Erythroblast (primary cell): ENCODE data around the gene CAMK2A.
"Not testable (repeated sequence)": the region's sequence is repeated elsewhere in the genome, so short reads cannot be mapped to it uniquely, and the experiment has no call there.

Experiments
- DNase-seq, 2 experiments: peaks; one replicate each; lab custom pipeline; 2025; lab: John Stamatoyannopoulos, UW
- GATA1 ChIP-seq: IDR thresholded peaks from 2 replicates; pipeline ENCODE4 v1.6.1; 2011; ENCODE audit warnings: low read depth, mild to moderate bottlenecking, control low read depth, low read length, moderate library complexity
- POLR2A ChIP-seq: IDR thresholded peaks from 2 replicates; pipeline ENCODE4 v1.6.1; 2011; ENCODE audit warnings: mild to moderate bottlenecking, low read length

Gene CAMK2A

DNA sequence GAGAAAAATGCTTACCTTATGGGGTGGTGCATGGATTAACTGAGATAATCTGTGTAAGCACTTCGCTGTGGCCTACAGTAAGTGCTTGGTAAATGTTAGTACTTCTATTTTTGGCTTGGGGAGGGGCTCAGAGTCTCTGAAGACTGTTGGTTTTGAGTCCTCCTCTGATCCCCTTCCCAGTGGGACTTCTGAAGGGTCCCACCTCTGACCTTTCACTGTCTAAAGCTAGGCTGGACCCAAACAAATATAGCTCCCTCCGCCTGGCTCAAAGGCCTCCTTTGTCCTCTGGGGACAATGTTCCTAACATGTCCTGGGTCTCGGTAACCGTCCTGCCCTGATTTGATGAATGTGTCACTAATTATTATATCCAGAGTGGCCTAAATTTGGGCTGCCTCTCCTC lies 34.8 kb downstream of the CAMK2A start:
- TF ChIP-seq POLR2A = no peak
- TF ChIP-seq GATA1 = no peak
- DNase-seq = no peak

DNA sequence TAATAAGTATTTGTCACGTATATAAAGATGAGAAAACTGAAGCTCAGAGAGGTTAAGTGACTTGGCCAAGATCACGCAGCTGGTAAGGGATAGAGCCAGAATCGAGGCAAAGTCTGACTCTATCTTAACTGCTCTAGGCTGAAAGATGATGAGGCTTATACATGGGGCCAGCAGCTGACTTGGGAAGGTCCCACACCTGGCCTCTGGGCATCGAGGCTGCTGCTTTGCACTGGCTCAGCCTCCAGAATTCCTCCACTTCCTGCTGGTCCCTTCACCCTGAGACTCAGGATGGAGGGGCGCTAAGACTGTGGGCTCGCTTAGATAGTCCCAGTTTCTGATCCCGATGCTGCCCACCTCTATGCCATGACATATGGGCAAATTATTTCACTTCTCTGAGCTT lies 35.2 kb downstream of the CAMK2A start:
- DNase-seq = no peak
- TF ChIP-seq GATA1 (no peak), POLR2A (no peak)

GRCh38 chr5:150253416-150254208 lies 36.0 kb downstream of the CAMK2A start:
- no peak for DNase-seq
- TF ChIP-seq POLR2A (no peak), GATA1 (no peak)

GRCh38 chr5:150252489-150252888 lies 37.1 kb downstream of the CAMK2A start:
- no peak for DNase-seq
- TF ChIP-seq POLR2A (no peak), GATA1 (no peak)

GRCh38 chr5:150251504-150251903 lies 38.1 kb downstream of the CAMK2A start:
- DNase-seq = no peak
- TF ChIP-seq POLR2A = no peak
- no peak for TF ChIP-seq GATA1

DNA sequence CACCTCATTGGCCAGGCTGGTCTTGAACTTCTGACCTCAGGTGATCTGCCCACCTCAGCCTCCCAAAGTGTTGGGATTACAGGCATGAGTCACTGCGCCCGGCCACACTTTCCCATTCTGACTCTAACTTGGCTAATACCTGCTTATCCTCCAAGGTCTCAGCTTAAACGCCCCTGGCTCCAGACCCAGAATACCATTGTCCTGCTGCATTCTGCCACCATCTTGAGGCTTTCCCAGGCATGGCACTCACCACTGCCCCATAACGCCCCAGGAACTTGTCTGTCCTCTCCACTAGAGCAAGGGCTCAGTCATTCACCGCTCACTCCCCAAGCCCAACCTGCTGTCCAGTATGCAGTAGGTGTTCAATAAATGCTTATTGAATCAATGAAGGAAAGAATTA lies 39.8 kb downstream of the CAMK2A start:
- no peak for TF ChIP-seq POLR2A
- TF ChIP-seq GATA1 = no peak
- DNase-seq = no peak

- TF ChIP-seq POLR2A (no peak), GATA1 (no peak)
- peak in 1 of 2 experiments; percentile 18 for DNase-seq
These were observed 40.6 kb downstream of the CAMK2A start for GRCh38 chr5:150248946-150249345.

- not testable (repeated sequence) for DNase-seq
These were observed 41.1 kb downstream of the CAMK2A start for GRCh38 chr5:150248493-150248892.

- no peak for TF ChIP-seq GATA1
- TF ChIP-seq POLR2A = no peak
- no peak for DNase-seq
These were observed 41.8 kb downstream of the CAMK2A start for GRCh38 chr5:150247726-150248125.

GRCh38 chr5:150246835-150247234 lies 42.7 kb downstream of the CAMK2A start:
- TF ChIP-seq GATA1 (no peak), POLR2A (no peak)
- no peak for DNase-seq

GRCh38 chr5:150246429-150246828 lies 43.1 kb downstream of the CAMK2A start:
- no peak for DNase-seq
- no peak for TF ChIP-seq POLR2A
- TF ChIP-seq GATA1 = no peak

GRCh38 chr5:150245808-150246207 lies 43.8 kb downstream of the CAMK2A start:
- TF ChIP-seq POLR2A (no peak), GATA1 (no peak)
- no peak for DNase-seq

DNA sequence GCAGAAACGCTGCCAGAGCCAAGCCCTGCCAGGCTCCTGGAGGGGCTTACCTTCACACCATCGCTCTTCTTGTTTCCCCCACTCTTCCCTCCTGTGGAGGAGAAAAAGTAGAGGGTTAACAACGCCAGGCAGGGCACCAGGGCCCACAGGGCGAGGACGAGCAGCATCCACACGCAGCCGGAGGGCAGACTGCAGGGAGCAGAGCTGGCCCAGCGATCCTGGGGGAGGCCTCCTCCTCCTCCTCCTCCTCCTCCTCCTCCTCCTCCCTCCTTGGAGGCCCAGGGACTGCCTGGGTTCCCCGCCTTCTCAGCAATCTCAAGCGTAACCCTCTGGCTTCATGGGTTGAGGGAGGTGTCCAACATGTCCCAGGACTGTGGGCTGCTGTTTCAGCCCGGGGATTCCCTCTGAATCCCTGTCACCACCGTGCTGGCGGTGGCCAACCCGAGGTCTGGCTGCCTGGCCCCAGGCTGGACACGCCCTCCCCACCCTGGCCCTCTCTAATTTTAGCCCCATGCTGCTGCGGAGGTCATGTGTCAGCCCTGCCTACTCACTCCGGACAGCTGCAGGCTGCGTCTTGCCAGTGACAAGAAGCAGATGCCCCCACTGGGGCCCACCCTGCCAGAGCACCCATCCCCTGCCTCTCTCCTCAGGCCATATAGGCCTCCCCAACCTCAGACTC lies 44.3 kb downstream of the CAMK2A start:
- TF ChIP-seq GATA1 = no peak
- TF ChIP-seq POLR2A = no peak
- no peak for DNase-seq

GRCh38 chr5:150244209-150244608 lies 45.4 kb downstream of the CAMK2A start:
- no peak for TF ChIP-seq POLR2A
- TF ChIP-seq GATA1 = no peak
- DNase-seq = no peak

DNA sequence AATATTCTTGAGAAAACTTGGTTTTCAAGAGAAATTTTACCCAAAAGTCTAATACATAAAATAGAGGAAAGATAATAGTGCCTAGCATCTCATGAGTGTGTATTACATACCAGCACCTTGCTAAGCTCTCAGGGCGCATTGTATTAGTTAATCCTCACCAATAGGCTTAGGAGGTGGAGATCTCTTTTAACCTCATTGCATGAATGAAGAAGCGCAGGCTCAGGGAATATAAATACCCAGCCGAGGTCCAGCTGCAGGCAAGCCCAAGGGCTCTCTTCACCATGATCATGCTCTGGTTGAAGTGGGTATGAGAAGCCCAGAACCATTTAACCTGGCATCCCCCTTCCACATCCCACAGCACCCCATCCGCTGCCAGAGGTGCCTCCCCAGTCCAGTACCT lies 46.0 kb downstream of the CAMK2A start:
- no peak for DNase-seq
- TF ChIP-seq POLR2A (no peak), GATA1 (no peak)

DNA sequence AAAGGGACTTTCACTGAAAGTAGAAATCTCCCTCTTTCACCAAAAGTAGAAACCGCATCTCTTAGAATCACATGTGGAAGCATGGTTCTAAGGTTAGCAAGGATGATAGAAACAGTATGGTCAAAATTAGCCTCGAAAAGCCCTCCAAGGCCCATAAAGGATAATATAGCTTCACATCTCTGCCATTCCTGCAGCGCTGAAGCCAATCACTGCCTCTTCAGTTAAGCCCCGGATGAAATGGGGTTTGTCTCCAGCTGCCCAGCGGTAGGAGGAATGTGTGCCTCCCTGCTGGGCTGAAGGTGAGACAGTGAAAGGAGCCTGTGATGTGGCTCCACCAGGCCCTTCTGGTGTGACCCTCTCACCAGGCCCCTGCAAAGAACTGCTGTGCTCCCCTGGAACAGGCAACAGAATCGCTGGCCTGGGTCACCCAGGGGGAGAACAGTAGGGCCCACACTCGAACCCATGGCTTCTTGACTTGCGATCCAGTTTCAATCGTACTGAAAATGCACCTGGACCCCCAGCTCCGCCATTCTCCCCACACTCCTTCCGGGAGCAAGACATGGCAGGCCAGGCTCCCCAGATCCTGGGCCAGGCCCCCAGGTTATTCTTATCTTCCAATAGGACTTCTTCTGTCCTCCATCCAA lies 47.2 kb downstream of the CAMK2A start:
- no peak for DNase-seq
- TF ChIP-seq GATA1 (no peak), POLR2A (no peak)
